Cardiac septum (tissue), 1 donor: ENCODE data around the gene VRK2. TPM values are rescaled to one million over a fixed set of nuclear protein-coding genes. Genes with fewer than 3 reads are reported as not detected.
A peak's percentile ranks its signal among the peaks of the same experiment; 100 is the strongest.

ENCODE experiments used
- DNase-seq: peaks from one replicate; pipeline ENCODE4 v3.0.0-alpha.2; 2020; ENCODE audit warnings: low spot score
- intact Hi-C: fragments of 100-400 bp; cut with DNase I; formaldehyde crosslinking; loops from one replicate; pipeline ENCODE4 v1.14.0; 2022
- long read RNA-seq: library from polyadenylated mRNA; unstranded; transcript quantifications from one replicate; pipeline ENCODE4 v2.0.0, GENCODE V29; 2021
- total RNA-seq: library from RNA; stranded (reverse); fragmentation: NEBNext Ultra II Directional; extraction: Animal tissue kit (Norgen Biotek cat#: 25700); gene quantifications from one replicate; pipeline ENCODE4 v1.2.1, GENCODE V29; 2021
- donor health status: DM: no; HTN: no; CAD: no.

VRK2 gene
- total RNA-seq, result 20.0 TPM
- long read RNA-seq, partial matches to known transcripts, result 7 of 22 reads
- long read RNA-seq, other reads (novel, unspliced or antisense), result 14 of 22 reads

DNA sequence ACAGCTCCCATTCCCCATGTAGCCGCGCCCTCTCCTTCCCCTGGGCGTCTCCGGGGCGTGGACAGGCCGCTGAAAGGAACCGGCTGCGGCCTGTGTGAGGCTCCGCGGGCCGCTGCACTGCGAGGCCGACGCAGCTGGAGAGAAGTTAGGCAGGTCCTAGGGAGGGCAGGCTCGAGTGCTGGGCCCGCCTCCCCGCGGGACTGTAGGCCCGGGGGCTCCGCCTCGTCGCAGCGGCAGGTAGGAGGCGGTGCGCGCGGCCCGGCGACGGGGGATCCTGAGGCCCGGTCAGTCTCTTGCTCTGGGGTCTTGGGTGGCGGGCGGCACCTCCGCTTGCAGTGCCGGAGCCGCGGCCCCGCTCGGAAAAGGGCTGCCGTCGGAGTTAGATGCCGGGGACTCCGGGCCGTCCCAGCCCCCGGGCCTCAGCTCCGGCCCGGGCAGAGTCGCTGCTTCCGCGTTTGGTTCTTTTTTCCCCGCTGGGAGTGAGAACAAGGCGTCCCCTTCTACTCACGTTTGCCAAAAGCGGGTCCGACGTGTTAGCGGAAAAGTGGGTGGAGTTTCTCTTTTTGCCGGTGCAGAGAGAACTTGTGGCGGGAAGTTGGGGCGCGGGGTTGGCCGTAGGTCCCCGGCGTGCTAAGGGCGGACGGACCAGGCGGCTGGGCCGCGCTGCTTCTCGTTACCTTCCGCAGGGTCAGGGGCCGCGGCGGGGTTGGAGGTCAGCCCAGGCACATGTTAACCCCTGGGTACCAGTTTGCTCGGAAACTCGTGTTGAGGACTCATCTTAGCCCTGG lies at the start of gene VRK2:
Gene VRK2, plus strand, starts transcription at position 222 of the 788 bp plus-strand sequence. CDS start 2,026 bp downstream, outside the sequence.
- DNase-seq, result peak; percentile 95
- intact Hi-C loops, result loop anchor here (2.0 kb wide), 1 partner anchor 194 kb away; the partner anchor contains the start of gene FANCL

DNA sequence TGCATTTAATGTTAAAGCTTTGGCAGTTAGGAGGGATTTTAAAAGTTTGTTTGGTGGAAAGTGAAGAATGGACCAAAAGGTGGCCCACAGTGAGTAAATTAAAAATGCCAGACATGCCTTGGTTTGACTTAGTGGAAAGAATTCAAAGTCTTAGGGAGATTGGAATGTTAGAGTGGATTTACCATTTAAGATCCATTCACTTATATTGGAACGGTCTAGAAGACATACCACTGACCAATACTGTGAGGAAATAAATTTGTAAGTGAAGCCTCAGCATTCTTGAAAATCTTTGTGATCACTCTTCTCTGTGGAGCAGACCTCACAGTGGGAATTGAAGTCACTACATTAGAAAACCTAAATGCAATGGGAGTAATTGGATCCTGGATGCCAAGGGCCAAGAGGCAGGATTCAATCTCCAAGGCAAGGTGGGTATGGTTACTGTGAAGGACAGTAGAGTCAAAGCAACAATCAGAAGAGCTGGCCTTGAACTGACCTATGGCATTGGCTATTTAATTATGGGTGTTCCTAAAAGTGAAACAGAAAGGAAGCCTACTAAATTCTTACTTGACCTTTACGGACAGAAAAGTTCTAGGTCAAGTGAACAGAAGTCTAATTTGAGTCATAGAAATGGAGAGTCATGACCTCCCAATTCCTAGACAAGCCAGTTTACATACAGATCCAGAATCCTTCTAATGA lies 40.2 kb upstream of the VRK2 start:
- intact Hi-C loops, result no loop called here
- DNase-seq, result no peak

DNA sequence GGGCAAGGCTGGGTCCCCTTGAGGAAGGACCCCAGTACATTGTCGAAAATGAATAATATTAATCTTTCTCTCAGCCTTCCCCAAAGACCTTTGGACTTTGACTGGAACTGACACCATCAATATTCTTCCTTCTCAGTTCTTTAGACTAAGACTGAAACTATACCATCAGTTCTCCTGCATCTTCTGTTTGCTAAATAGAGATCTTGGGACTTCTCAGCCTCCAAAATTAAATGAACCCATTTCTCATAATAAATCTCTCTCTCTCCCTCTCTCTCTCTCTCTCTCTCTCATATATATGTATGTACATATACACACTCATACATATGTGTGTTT lies 39.7 kb upstream of the VRK2 start:
- intact Hi-C loops, result no loop called here
- no peak for DNase-seq

GRCh38 chr2:58010599-58010998 lies 36.0 kb upstream of the VRK2 start:
- intact Hi-C loops, result no loop called here
- no peak for DNase-seq

GRCh38 chr2:58019229-58019628 lies 27.4 kb upstream of the VRK2 start:
- intact Hi-C loops, result no loop called here
- DNase-seq, result no peak

- no peak for DNase-seq
- intact Hi-C loops, result no loop called here
Observed at GRCh38 chr2:58025150-58025933, 21.3 kb upstream of the VRK2 start.

- intact Hi-C loops, result no loop called here
- DNase-seq, result no peak
Observed at GRCh38 chr2:58027029-58027428, 19.6 kb upstream of the VRK2 start.

- intact Hi-C loops, result no loop called here
- no peak for DNase-seq
Observed at GRCh38 chr2:58030771-58031170, 15.8 kb upstream of the VRK2 start.

GRCh38 chr2:58032016-58032763 lies 14.4 kb upstream of the VRK2 start:
- no peak for DNase-seq
- intact Hi-C loops, result no loop called here

DNA sequence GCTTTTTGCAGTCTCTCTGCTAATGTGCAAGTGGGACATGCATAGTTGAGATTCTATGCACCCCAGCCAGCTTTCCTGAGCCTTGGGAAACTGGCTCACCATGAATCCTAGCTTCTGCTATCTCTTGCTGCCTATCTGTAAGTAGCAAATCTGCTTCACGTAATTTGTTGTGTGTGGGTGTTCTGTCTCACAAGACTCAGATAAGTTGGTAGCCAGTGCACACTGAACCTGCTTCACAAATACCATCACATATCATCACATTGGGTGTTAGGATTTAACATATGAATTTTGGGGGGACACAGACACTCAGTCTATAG lies 13.9 kb upstream of the VRK2 start:
- no peak for DNase-seq
- intact Hi-C loops, result no loop called here

DNA sequence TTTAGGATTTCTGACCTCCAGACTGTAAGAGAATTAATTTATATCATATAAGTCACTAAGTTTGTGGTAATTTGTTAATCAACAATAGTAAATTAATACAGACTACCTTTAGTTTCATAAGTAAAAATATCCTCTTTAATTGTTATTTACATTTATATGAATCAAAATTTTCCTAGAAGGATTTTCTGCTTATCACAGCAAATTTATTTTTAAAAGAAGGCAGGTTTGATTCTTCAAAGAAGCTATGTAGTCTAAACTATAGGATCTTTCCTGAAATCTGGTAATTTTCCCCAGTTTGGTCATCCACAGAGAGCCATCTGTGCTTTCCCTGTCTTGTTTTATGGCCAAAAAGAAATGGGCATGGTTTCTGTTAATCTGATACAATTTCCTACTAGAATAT lies 13.1 kb upstream of the VRK2 start:
- intact Hi-C loops, result no loop called here

DNA sequence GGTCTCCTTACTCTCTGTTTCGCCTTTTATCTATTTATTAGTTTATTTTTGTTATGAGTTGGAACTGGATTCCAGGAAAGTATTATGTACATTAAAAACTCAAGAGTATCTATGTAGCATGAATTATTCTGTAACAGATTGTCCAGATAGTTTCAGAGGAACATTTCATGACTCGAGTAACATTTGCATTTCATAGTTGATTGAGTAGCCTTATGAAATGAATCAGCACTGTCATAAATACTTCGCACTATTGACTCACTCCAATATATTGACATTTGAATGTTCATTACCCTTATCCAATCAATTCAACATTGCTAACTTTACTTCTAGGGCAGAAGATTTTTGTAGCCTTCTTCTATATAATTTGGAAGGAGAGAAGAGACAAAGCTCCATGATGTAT lies 11.3 kb upstream of the VRK2 start:
- intact Hi-C loops, result no loop called here
- no peak for DNase-seq

More for the DNA sequence above, 13.1 kb upstream of the VRK2 start:
- no peak for DNase-seq

DNA sequence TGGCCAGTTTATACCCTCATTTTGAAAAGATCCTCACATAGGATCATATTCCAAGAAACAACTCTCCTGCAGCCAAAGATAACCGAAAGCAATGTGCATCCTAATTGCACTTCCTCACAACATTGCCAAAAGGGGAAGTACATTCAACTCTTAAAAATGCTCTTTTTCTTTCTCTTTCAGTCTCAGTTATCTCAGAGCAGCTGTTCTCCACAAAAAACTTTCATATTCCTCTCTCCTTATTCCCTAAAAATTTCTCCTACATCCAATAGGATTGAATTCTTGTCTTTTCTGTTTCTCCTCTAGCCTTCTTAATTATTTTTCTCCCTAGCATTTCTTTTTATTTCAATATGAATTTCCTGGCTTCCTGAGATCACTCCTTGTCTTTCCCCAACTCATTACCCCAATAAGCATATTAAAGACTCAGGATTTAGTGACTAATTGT lies 7.4 kb upstream of the VRK2 start:
- no peak for DNase-seq
- intact Hi-C loops, result no loop called here

DNA sequence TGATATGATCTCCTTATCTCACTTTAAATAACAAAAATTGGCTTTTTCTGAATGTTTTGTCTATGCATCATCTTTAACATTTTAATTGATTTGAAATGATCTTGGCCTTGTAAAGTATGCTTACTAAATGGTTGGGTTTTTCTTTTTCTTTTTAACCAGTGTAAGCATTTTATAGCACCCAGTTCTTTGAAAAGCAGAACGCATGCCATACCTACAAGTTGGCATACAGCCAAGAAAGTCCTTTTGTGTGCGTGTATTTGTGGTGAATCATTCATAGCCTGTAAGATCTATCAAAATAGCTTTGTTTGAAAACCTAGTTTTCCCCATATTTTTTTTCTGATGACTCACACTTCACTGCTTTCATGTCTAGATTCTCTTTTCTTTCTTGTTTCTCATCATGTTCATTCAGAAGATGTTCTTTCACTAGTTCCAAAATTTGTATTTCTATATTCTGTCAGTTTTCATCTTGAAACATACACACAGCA lies 4.1 kb upstream of the VRK2 start:
- intact Hi-C loops, result no loop called here

DNA sequence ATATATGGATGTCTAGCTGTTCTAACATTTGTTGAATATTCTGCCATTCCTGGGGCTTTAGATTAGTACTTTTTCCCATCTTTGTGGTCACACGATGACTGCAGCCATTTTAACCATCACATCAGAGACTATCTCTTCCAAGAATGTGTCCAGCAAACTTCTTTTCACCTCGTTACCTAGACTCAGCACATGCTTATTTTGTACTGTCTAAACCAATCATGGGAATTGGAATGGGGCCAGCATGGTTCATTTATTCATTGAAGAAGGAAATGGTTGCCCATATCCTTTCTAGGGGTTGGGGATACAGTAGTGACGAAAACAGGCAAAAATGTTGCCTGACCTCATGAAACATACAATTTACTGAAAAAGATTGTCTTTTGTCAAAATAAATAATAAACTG lies 2.5 kb upstream of the VRK2 start:
- DNase-seq, result no peak
- intact Hi-C loops, result no loop called here

More for the DNA sequence above, 4.1 kb upstream of the VRK2 start:
- no peak for DNase-seq

DNA sequence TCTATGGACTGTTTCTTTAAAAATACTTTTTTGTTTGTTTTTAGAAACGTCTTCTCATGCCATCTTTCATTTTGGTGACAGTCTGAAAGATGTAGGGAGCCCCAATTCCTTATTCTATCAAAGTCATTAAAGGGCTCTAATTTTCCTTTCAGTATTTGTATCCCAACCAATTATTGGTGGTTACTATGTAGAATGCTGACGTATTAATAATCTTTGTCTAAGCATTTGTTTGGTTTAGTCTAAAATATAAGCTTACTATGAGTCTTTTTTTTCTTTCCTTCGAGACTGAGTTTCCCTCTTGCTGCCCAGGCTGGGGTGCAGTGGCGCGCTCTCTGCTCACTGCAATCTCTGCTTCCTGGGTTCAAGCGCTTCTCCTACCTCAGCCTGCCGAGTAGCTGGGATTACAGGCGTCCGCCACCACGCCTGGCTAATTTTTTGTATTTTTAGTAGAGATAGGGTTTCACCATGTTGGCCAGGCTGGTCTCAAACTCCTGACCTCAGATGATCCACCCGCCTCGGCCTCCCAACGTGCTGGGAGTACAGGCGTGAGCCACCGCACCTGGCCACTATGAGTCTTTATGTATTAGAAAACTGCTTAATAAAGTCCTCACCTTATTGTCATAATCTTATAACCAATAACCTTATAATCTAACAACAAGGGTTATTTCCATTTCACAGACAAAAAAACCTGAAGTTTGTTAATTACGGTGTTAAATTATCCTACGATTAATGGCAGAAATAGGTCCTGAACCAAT lies 849 bp upstream of the VRK2 start:
- no peak for DNase-seq
- intact Hi-C loops, result loop anchor here (2.0 kb wide), 1 partner anchor 195 kb away; the partner anchor contains the start of gene FANCL

GRCh38 chr2:58046335-58046584 lies 346 bp upstream of the VRK2 start:
- intact Hi-C loops, result loop anchor here (2.0 kb wide), 1 partner anchor 195 kb away; the partner anchor contains the start of gene FANCL
- DNase-seq, result no peak

DNA sequence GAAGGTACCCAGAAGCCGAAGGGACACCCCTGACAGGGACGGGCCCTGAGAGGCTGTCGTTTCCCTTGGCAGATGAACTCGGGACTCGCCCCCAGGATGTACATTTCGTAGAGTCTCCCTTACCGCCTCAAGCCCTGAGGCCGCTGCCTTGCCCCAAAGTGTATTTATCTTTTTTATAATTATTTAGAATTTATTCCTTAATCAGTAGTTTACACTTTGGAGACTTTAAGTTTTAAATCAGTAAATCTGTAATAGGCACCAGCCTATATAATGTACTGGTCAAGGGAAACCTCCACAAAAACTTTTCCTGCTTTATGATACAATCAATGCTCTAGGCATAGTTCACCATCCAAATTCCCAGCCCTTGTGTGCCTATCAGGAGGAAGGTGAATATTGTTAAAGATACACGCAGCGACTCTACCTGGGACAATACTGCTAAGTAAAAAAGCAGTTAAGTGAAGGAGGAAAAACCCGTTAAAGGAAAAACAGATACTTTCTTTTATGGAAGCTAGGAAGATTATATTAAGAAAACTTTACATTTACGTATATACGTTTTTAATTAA lies 848 bp downstream of the VRK2 start:
- intact Hi-C loops, result loop anchor here (2.0 kb wide), 1 partner anchor 193 kb away; the partner anchor contains the start of gene FANCL
- DNase-seq, result no peak
